GM19395 (cell line): ENCODE measurements around the gene SERPINF2.
"Not testable (repeated sequence)": the region's sequence is repeated elsewhere in the genome, so short reads cannot be mapped to it uniquely, and the experiment has no call there.

Source experiments
- ATAC-seq: cut with Tn5 transposase; IDR thresholded peaks from one replicate; pipeline ENCODE4 v1.9.1; 2021; ENCODE audit warnings: mild to moderate bottlenecking, moderate library complexity; ENCODE audit not compliant: unreplicated experiment

SERPINF2 gene

GRCh38 chr17:1733759-1734158 is 8.9 kb upstream of the SERPINF2 start:
- no peak for ATAC-seq

- ATAC-seq, result no peak
Observed at GRCh38 chr17:1735418-1735817, 7.3 kb upstream of the SERPINF2 start.

GRCh38 chr17:1735834-1736347 is 6.8 kb upstream of the SERPINF2 start:
- no peak for ATAC-seq

- no peak for ATAC-seq
Observed at GRCh38 chr17:1736348-1737281, 6.1 kb upstream of the SERPINF2 start.

- no peak for ATAC-seq
Observed at GRCh38 chr17:1737531-1738291, 5.0 kb upstream of the SERPINF2 start.

- not testable (repeated sequence) for ATAC-seq
Observed at GRCh38 chr17:1741899-1742298, 772 bp upstream of the SERPINF2 start.

- no peak for ATAC-seq
Observed at GRCh38 chr17:1743088-1743439, 393 bp downstream of the SERPINF2 start.

GRCh38 chr17:1744551-1745512 is 2.2 kb downstream of the SERPINF2 start:
- ATAC-seq, result no peak

GRCh38 chr17:1745513-1746020 is 2.9 kb downstream of the SERPINF2 start:
- no peak for ATAC-seq

GRCh38 chr17:1746975-1747543 is 4.4 kb downstream of the SERPINF2 start:
- no peak for ATAC-seq

- ATAC-seq, result no peak
Observed at GRCh38 chr17:1750628-1751027, 8.0 kb downstream of the SERPINF2 start.

GRCh38 chr17:1752425-1753262 is 10.0 kb downstream of the SERPINF2 start:
- no peak for ATAC-seq

GRCh38 chr17:1753767-1754429 is 11.2 kb downstream of the SERPINF2 start:
- no peak for ATAC-seq

GRCh38 chr17:1754430-1755112 is 11.9 kb downstream of the SERPINF2 start:
- no peak for ATAC-seq

GRCh38 chr17:1755252-1755826 is 12.7 kb downstream of the SERPINF2 start:
- ATAC-seq, result no peak

GRCh38 chr17:1755827-1756262 is 13.2 kb downstream of the SERPINF2 start:
- ATAC-seq, result no peak

GRCh38 chr17:1758807-1759206 is 16.1 kb downstream of the SERPINF2 start:
- ATAC-seq, result no peak

- no peak for ATAC-seq
Observed at GRCh38 chr17:1759529-1759928, 16.9 kb downstream of the SERPINF2 start.
